Measurements from ENCODE around the gene CASZ1. TPM values are rescaled to one million over a fixed set of nuclear protein-coding genes. Genes with fewer than 3 reads are reported as not detected.

The CASZ1 gene
- total and polyA plus RNA-seq, 10 donors = 0.73 to 14.5 (median 9.1) TPM

DNA sequence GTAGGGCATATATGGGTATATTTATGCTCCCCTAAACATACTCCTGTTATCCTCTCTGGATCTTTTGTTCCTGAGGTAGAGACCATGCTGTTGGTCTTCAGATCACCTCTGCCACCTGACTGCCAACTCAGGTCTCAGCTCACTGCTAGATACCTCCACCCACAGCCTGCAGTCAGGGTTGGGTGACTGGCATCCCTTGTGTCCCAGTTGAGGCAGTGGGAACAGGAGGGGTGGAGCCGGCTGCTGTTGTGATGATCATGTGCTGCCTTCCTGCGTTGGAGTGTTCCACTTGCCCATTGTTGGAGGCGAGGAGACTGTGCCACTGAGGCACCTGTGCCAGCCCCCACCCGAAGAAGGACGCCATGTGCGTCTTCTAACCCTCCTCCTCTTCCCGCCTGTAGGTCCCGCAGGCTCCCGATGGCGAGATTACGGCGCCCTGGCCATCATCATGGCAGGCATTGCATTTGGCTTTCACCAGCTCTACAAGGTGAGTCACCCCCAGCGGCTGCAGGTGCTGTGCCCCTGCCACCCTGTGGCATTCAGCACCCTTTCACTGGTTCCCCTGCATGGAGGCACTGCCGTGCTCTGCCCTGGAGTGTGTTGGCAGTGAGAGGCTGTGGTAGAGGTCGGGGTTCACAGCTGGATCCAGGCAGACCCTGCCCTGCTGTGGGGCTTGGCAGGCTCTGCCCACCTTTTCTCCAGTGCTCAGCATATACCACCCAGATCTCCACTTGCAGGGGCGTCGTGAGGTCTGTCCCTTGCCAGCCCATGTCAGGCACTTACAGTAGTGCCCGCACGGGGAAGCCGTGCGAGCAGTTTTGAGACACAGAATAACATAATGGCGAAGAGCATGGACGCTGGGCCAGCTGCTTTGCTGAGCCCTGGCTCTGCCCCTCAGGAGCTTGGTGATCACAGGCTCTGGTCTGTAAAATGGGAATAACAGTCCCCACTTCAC, 178.2 kb downstream of the CASZ1 start:
- Histone ChIP-seq H3K27me3 (replicated peaks in 1 of 7) (no peaks in the 10 kb centered on the region), H3K9me3 (no peaks in the 10 kb centered on the region), H3K4me3 (no peak overlapping the region), H3K36me3 (peaks cover 0 to 71% (median 19%) of the 10 kb centered on the region in 6 donors), H3K27ac (no peak overlapping the region), H3K4me1 (no peaks in the 10 kb centered on the region)
- intact Hi-C loops (cut with DNase I; ENCODE audit: low total_unique reads) = no loop called here
- 94 to 96% (median 96%) methylated on average over 16 to 23 of the region's 23 CpGs for WGBS, 5 donors
- TF ChIP-seq POLR2A (IDR thresholded peaks at IDR 0.05) (no peak), CTCF (IDR thresholded peaks at IDR 0.05 in 8 of 11, conservative IDR thresholded peaks at IDR 0.05 in 3 of 11) (no peak), POLR2AphosphoS5 (IDR thresholded peaks at IDR 0.05) (no peak)
- peak; percentile 68 for DNase-seq

- H3K4me3 ChIP-seq = no peak overlapping the region
- DNase-seq = peak; percentile 27
- TF ChIP-seq POLR2AphosphoS5 (IDR thresholded peaks at IDR 0.05) = no peak
- no peak for TF ChIP-seq POLR2A (IDR thresholded peaks at IDR 0.05)
- no peak for TF ChIP-seq CTCF (IDR thresholded peaks at IDR 0.05 in 8 of 11, conservative IDR thresholded peaks at IDR 0.05 in 3 of 11)
- H3K36me3 ChIP-seq = peaks cover 0 to 71% (median 15%) of the 10 kb centered on the region in 6 donors
- no peaks in the 10 kb centered on the region for H3K27me3 ChIP-seq (replicated peaks in 1 of 7)
- no peaks in the 10 kb centered on the region for H3K4me1 ChIP-seq
- no peaks in the 10 kb centered on the region for H3K9me3 ChIP-seq
- WGBS, 5 donors = 91 to 97% (median 94%) methylated on average over 5 of the region's 5 CpGs
- H3K27ac ChIP-seq = no peak overlapping the region
- intact Hi-C loops (cut with DNase I; ENCODE audit: low total_unique reads) = no loop called here
These were observed 179.1 kb downstream of the CASZ1 start for GRCh38 chr1:10617318-10617717.

GRCh38 chr1:10616696-10617095, 179.8 kb downstream of the CASZ1 start:
- intact Hi-C loops (cut with DNase I; ENCODE audit: low total_unique reads) = no loop called here
- Histone ChIP-seq H3K27ac (no peak overlapping the region), H3K27me3 (replicated peaks in 1 of 7) (no peaks in the 10 kb centered on the region), H3K4me1 (no peaks in the 10 kb centered on the region), H3K36me3 (peaks cover 0 to 65% (median 12%) of the 10 kb centered on the region in 6 donors), H3K9me3 (no peaks in the 10 kb centered on the region), H3K4me3 (no peak overlapping the region)
- TF ChIP-seq POLR2A (IDR thresholded peaks at IDR 0.05) (no peak), POLR2AphosphoS5 (IDR thresholded peaks at IDR 0.05) (no peak), CTCF (IDR thresholded peaks at IDR 0.05 in 8 of 11, conservative IDR thresholded peaks at IDR 0.05 in 3 of 11) (no peak)
- peak; percentile 42 for DNase-seq
- 95 to 98% (median 95%) methylated on average over 15 of the region's 15 CpGs for WGBS, 5 donors

DNA sequence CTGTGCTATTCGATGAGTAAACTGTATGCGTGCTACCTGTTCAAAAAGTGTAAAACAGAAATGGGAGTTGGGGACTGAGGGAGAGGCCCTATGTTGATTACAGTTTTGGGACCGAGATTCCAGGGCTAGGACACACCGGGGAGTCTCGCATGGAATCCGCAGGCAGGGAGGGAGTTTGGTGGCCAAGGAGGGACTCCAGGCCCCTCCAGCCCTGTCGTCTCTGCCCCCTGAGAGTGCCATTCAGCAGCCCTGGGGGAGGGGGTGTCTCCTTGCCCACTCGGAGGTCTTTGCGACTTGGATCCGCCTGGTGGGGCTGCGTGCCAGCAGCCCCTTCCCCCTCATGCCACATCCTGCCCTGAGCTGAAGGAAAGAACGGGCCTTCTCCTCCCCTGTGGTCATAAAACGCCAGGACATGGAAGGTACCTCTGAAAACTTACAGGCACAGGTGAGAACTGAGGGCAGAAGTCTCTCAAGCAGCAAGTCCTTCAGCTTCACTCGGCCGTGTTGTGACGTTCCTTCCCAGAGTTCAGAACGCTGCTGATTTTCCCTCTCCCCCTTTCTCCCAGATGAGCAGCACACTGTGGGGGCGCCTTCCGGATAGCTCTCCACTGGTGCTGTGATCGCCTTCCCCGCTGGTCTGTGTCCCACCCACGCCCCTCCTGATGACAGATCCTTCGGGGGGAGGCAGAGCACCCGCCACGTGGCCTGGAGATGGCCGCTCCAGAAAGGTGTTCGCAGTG, 180.3 kb downstream of the CASZ1 start:
- peak; percentile 52 for DNase-seq
- Histone ChIP-seq H3K4me3 (no peak overlapping the region), H3K9me3 (no peaks in the 10 kb centered on the region), H3K27ac (no peak overlapping the region), H3K27me3 (replicated peaks in 1 of 7) (no peaks in the 10 kb centered on the region), H3K36me3 (peaks cover 0 to 59% (median 9%) of the 10 kb centered on the region in 6 donors), H3K4me1 (no peaks in the 10 kb centered on the region)
- intact Hi-C loops (cut with DNase I; ENCODE audit: low total_unique reads) = no loop called here
- WGBS, 5 donors = 86 to 97% (median 93%) methylated on average over 21 to 27 of the region's 27 CpGs
- TF ChIP-seq POLR2A (IDR thresholded peaks at IDR 0.05) = no peak
- TF ChIP-seq CTCF (IDR thresholded peaks at IDR 0.05 in 8 of 11, conservative IDR thresholded peaks at IDR 0.05 in 3 of 11) = no peak
- no peak for TF ChIP-seq POLR2AphosphoS5 (IDR thresholded peaks at IDR 0.05)

Measured in spleen (tissue), 11 donors.